ENCODE data around the gene SYAP1.

GRCh38 chrX:16778545-16778944, 59.1 kb downstream of the SYAP1 start:
- TF ChIP-seq EP300 (IDR thresholded peaks at IDR 0.05; ENCODE audit: borderline replicate concordance) (no peak), MAX (IDR thresholded peaks at IDR 0.05) (no peak), YY1 (IDR thresholded peaks at IDR 0.05; ENCODE audit: low read depth) (no peak)

Measured in Ishikawa (cell line).